ENCODE data around the gene GPR162. TPM values are rescaled to one million over a fixed set of nuclear protein-coding genes. Genes with fewer than 3 reads are reported as not detected.

The GPR162 gene
- total and polyA plus RNA-seq, 7 experiments from 2014 or later: 0.30 to 10.5 (median 0.38) TPM; not detected in 2

GRCh38 chr12:6828781-6829535 is 7.3 kb downstream of the GPR162 start:
- ChIA-PET POLR2A (interaction anchor here (0.5 to 13.2 kb wide), 24 partner anchors 8 to 202 kb away, joined by 3 to 91 read pairs (median 4); partner anchors contain the start of genes CD4, CDCA3, COPS7A and GNB3), CTCF (interaction anchor here (0.7 to 1.9 kb wide), 11 partner anchors 10 to 274 kb away, joined by 3 to 8 read pairs (median 4); partner anchors contain the start of genes CD4, MLF2, SPSB2 and USP5)
- peak; percentile 31 to 60 (median 55) for DNase-seq

GRCh38 chr12:6829536-6830220 is 8.1 kb downstream of the GPR162 start:
- ChIA-PET POLR2A (interaction anchor here (0.6 to 13.2 kb wide), 18 partner anchors 11 to 202 kb away, joined by 3 to 91 read pairs (median 4); partner anchors contain the start of genes CD4, CDCA3, COPS7A and GNB3), CTCF (interaction anchor here (0.5 to 1.6 kb wide), 8 partner anchors 9 to 77 kb away, joined by 3 to 6 read pairs (median 4); partner anchors contain the start of genes MLF2, SPSB2 and USP5)
- H3K27ac ChIP-seq (ENCODE audit: low read depth, low read length): peak overlapping the region; percentile 53
- DNase-seq (no peak), ATAC-seq (no peak)
- peak overlapping the region; percentile 77 for H3K4me3 ChIP-seq (ENCODE audit: low read length)
- peaks cover 0 to 2% (median 0%) of the 10 kb centered on the region in 11 donors for H3K9me3 Mint-ChIP-seq
- H3K9me3 ChIP-seq (ENCODE audit: control insufficient read depth in 2 of 3, low read length in 3 of 3): no peaks in the 10 kb centered on the region
- peaks cover 0 to 4% (median 0%) of the 10 kb centered on the region in 5 donors for H3K36me3 Mint-ChIP-seq
- H3K27me3 Mint-ChIP-seq: peaks cover 9 to 53% (median 16%) of the 10 kb centered on the region in 5 donors
- H3K4me3 Mint-ChIP-seq: peak overlapping the region; percentile 88 to 98 (median 92)
- peaks cover 0 to 4% of the 10 kb centered on the region in 2 donors for H3K4me1 ChIP-seq (ENCODE audit: control insufficient read depth in 2 of 2, insufficient read depth in 2 of 2, low read length in 2 of 2)
- intact Hi-C loops (cut with micrococcal nuclease): loop anchor here (2.0 to 5.0 kb wide), 4 partner anchors 43 to 262 kb away; partner anchors contain the start of genes ZNF384 (in 2 of the 2), NOP2 (in 1 of the 2) and SPSB2 (in 1 of the 2)
- peaks cover 0 to 9% of the 10 kb centered on the region in 2 donors for H3K27me3 ChIP-seq (ENCODE audit: control insufficient read depth in 2 of 2, insufficient read depth in 2 of 2, low read length in 2 of 2)
- no peaks in the 10 kb centered on the region for H3K36me3 ChIP-seq (ENCODE audit: control insufficient read depth in 2 of 3, insufficient read depth in 3 of 3, low read length in 3 of 3)
- peak overlapping the region in 8 of 9 donors; percentile 81 to 93 (median 86) for H3K27ac Mint-ChIP-seq
- H3K4me1 Mint-ChIP-seq: peaks cover 19 to 32% (median 26%) of the 10 kb centered on the region in 7 donors

More at GRCh38 chr12:6828781-6829535, 7.3 kb downstream of the GPR162 start:
- Histone ChIP-seq H3K4me1 (ENCODE audit: control insufficient read depth in 2 of 2, insufficient read depth in 2 of 2, low read length in 2 of 2) (peaks cover 0 to 4% of the 10 kb centered on the region in 2 donors), H3K27ac (ENCODE audit: low read depth, low read length) (peak overlapping the region; percentile 53), H3K27me3 (ENCODE audit: control insufficient read depth in 2 of 2, insufficient read depth in 2 of 2, low read length in 2 of 2) (peaks cover 0 to 9% of the 10 kb centered on the region in 2 donors), H3K36me3 (ENCODE audit: control insufficient read depth in 2 of 3, insufficient read depth in 3 of 3, low read length in 3 of 3) (no peaks in the 10 kb centered on the region), H3K9me3 (ENCODE audit: control insufficient read depth in 2 of 3, low read length in 3 of 3) (no peaks in the 10 kb centered on the region), H3K4me3 (ENCODE audit: low read length) (peak overlapping the region; percentile 77)
- H3K36me3 Mint-ChIP-seq: peaks cover 0 to 4% (median 0%) of the 10 kb centered on the region in 5 donors
- H3K27me3 Mint-ChIP-seq: peaks cover 9 to 58% (median 16%) of the 10 kb centered on the region in 5 donors
- peaks cover 0 to 2% (median 0%) of the 10 kb centered on the region in 11 donors for H3K9me3 Mint-ChIP-seq
- H3K27ac Mint-ChIP-seq: peak overlapping the region; percentile 77 to 93 (median 85)
- peak; percentile 69 for ATAC-seq
- intact Hi-C loops (cut with micrococcal nuclease): loop anchor here (1.0 to 5.0 kb wide), 5 partner anchors 23 to 262 kb away; partner anchors contain the start of genes ZNF384 (in 2 of the 2), NOP2 (in 1 of the 2), SPSB2 (in 1 of the 2) and USP5 (in 1 of the 2)
- peak overlapping the region; percentile 88 to 98 (median 92) for H3K4me3 Mint-ChIP-seq
- H3K4me1 Mint-ChIP-seq: peaks cover 19 to 32% (median 27%) of the 10 kb centered on the region in 7 donors

GRCh38 chr12:6830286-6830890 is 8.8 kb downstream of the GPR162 start:
- H3K4me1 Mint-ChIP-seq: peaks cover 13 to 31% (median 23%) of the 10 kb centered on the region in 7 donors
- H3K27me3 Mint-ChIP-seq: peaks cover 3 to 47% (median 9%) of the 10 kb centered on the region in 5 donors
- DNase-seq (no peak), ATAC-seq (no peak)
- H3K4me3 ChIP-seq (ENCODE audit: low read length): no peak overlapping the region
- H3K27ac ChIP-seq (ENCODE audit: low read depth, low read length): no peak overlapping the region
- intact Hi-C loops (cut with micrococcal nuclease): no loop called here
- POLR2A ChIA-PET: interaction anchor here (0.6 to 13.2 kb wide), 8 partner anchors 22 to 203 kb away, joined by 3 to 91 read pairs (median 11); partner anchors contain the start of genes CDCA3, COPS7A, MLF2 and USP5
- peaks cover 0 to 2% (median 0%) of the 10 kb centered on the region in 11 donors for H3K9me3 Mint-ChIP-seq
- H3K4me3 Mint-ChIP-seq: peak overlapping the region; percentile 37 to 98 (median 80)
- no peaks in the 10 kb centered on the region for H3K9me3 ChIP-seq (ENCODE audit: control insufficient read depth in 2 of 3, low read length in 3 of 3)
- H3K27ac Mint-ChIP-seq: peak overlapping the region in 6 of 9 donors; percentile 17 to 86 (median 34)
- H3K36me3 ChIP-seq (ENCODE audit: control insufficient read depth in 2 of 3, insufficient read depth in 3 of 3, low read length in 3 of 3): no peaks in the 10 kb centered on the region
- CTCF ChIA-PET: interaction anchor here (0.5 to 1.6 kb wide), 7 partner anchors 8 to 267 kb away, joined by 3 to 5 read pairs (median 4); partner anchors contain the start of genes MLF2 and USP5
- peaks cover 0 to 4% (median 0%) of the 10 kb centered on the region in 5 donors for H3K36me3 Mint-ChIP-seq
- peaks cover 0 to 4% of the 10 kb centered on the region in 2 donors for H3K4me1 ChIP-seq (ENCODE audit: control insufficient read depth in 2 of 2, insufficient read depth in 2 of 2, low read length in 2 of 2)
- peaks cover 0 to 4% of the 10 kb centered on the region in 2 donors for H3K27me3 ChIP-seq (ENCODE audit: control insufficient read depth in 2 of 2, insufficient read depth in 2 of 2, low read length in 2 of 2)

GRCh38 chr12:6830999-6831398 is 9.4 kb downstream of the GPR162 start:
- Mint-ChIP-seq H3K4me1 (peaks cover 9 to 29% (median 23%) of the 10 kb centered on the region in 7 donors), H3K4me3 (peak overlapping the region in 9 of 10 donors; percentile 0 to 98 (median 34)), H3K9me3 (peaks cover 0 to 2% (median 0%) of the 10 kb centered on the region in 11 donors), H3K27ac (peak overlapping the region in 3 of 9 donors; percentile 29 to 57 (median 40)), H3K27me3 (peaks cover 0 to 45% (median 6%) of the 10 kb centered on the region in 5 donors), H3K36me3 (peaks cover 0 to 4% (median 0%) of the 10 kb centered on the region in 5 donors)
- Histone ChIP-seq H3K27ac (ENCODE audit: low read depth, low read length) (no peak overlapping the region), H3K27me3 (ENCODE audit: control insufficient read depth in 2 of 2, insufficient read depth in 2 of 2, low read length in 2 of 2) (peaks cover 0 to 4% of the 10 kb centered on the region in 2 donors), H3K36me3 (ENCODE audit: control insufficient read depth in 2 of 3, insufficient read depth in 3 of 3, low read length in 3 of 3) (no peaks in the 10 kb centered on the region), H3K9me3 (ENCODE audit: control insufficient read depth in 2 of 3, low read length in 3 of 3) (no peaks in the 10 kb centered on the region), H3K4me3 (ENCODE audit: low read length) (no peak overlapping the region), H3K4me1 (ENCODE audit: control insufficient read depth in 2 of 2, insufficient read depth in 2 of 2, low read length in 2 of 2) (peaks cover 3 to 4% of the 10 kb centered on the region in 2 donors)
- POLR2A ChIA-PET: interaction anchor here (0.6 to 13.2 kb wide), 6 partner anchors 21 to 204 kb away, joined by 3 to 91 read pairs (median 6); partner anchors contain the start of genes CDCA3, MLF2 and USP5
- intact Hi-C loops (cut with micrococcal nuclease): no loop called here
- ATAC-seq (no peak), DNase-seq (no peak)
- CTCF ChIA-PET: interaction anchor here (0.6 to 1.1 kb wide), 5 partner anchors 8 to 266 kb away, joined by 3 to 4 read pairs (median 3); partner anchors contain the start of gene MLF2

GRCh38 chr12:6831450-6831995 is 9.9 kb downstream of the GPR162 start:
- H3K27me3 Mint-ChIP-seq: peaks cover 0 to 41% (median 6%) of the 10 kb centered on the region in 5 donors
- Histone ChIP-seq H3K27me3 (ENCODE audit: control insufficient read depth in 2 of 2, insufficient read depth in 2 of 2, low read length in 2 of 2) (peaks cover 0 to 4% of the 10 kb centered on the region in 2 donors), H3K36me3 (ENCODE audit: control insufficient read depth in 2 of 3, insufficient read depth in 3 of 3, low read length in 3 of 3) (no peaks in the 10 kb centered on the region), H3K4me1 (ENCODE audit: control insufficient read depth in 2 of 2, insufficient read depth in 2 of 2, low read length in 2 of 2) (peaks cover 4% of the 10 kb centered on the region in 2 donors), H3K4me3 (ENCODE audit: low read length) (no peak overlapping the region), H3K27ac (ENCODE audit: low read depth, low read length) (no peak overlapping the region), H3K9me3 (ENCODE audit: control insufficient read depth in 2 of 3, low read length in 3 of 3) (no peaks in the 10 kb centered on the region)
- peaks cover 0 to 2% (median 0%) of the 10 kb centered on the region in 11 donors for H3K9me3 Mint-ChIP-seq
- DNase-seq: no peak
- ChIA-PET CTCF (interaction anchor here (0.8 to 1.1 kb wide), 2 partner anchors 8 to 79 kb away, joined by 3 read pairs; no protein-coding TSS in a partner anchor), POLR2A (interaction anchor here (1.3 to 13.2 kb wide), 3 partner anchors 21 to 182 kb away, joined by 3 to 91 read pairs (median 39); partner anchors contain the start of genes CDCA3, MLF2 and USP5)
- peak overlapping the region in 2 of 10 donors; percentile 94 to 98 for H3K4me3 Mint-ChIP-seq
- ATAC-seq: no peak
- no peak overlapping the region for H3K27ac Mint-ChIP-seq
- H3K36me3 Mint-ChIP-seq: peaks cover 0 to 4% (median 0%) of the 10 kb centered on the region in 5 donors
- intact Hi-C loops (cut with micrococcal nuclease): no loop called here
- peaks cover 9 to 29% (median 23%) of the 10 kb centered on the region in 7 donors for H3K4me1 Mint-ChIP-seq
